Caco-2 (cell line): ENCODE measurements around the gene RB1. TPM values are rescaled to one million over a fixed set of nuclear protein-coding genes. Genes with fewer than 3 reads are reported as not detected.

ENCODE experiments used
- BruUV-seq: library from RNA; stranded (reverse); fragments of 400-500 nt; replicated peaks from 2 replicates; lab custom pipeline; 2021; lab: Mats Ljungman, UMichigan
- CTCF ChIA-PET: fragments of 300-600 bp; sonication (Branson Sonifier 250); formaldehyde crosslinking; loops from one replicate; lab custom pipeline; 2022; ENCODE audit warnings: antibody characterized with exemption; lab: Charles Lee
- POLR2A ChIA-PET: fragments of 300-600 bp; sonication (Branson Sonifier 250); formaldehyde crosslinking; loops from one replicate; lab custom pipeline; 2022; ENCODE audit warnings: antibody characterized with exemption; lab: Charles Lee
- DNase-seq, 2 experiments: peaks; one replicate each; pipeline versions ENCODE4 v3.0.0 to v3.0.0-alpha.2; 2020 to 2022
- H3K27me3 ChIP-seq: replicated peaks from 2 replicates; pipeline ENCODE4 v1.6.0; 2011; ENCODE audit warnings: low read length; ENCODE audit not compliant: control insufficient read depth, insufficient read depth
- H3K36me3 ChIP-seq: 2 replicates; pipeline ENCODE4 v1.5.1; 2011; ENCODE audit warnings: low read length; ENCODE audit not compliant: control insufficient read depth, insufficient read depth
- H3K4me1 ChIP-seq: fragments of 250-450 bp; sonication (Bioruptor Pico); 2 replicates; pipeline ENCODE4 v1.5.1; 2020; ENCODE audit warnings: mild to moderate bottlenecking
- H3K4me3 ChIP-seq: 2 replicates; pipeline ENCODE4 v1.5.1; 2011; ENCODE audit warnings: low read depth, mild to moderate bottlenecking, control low read depth, low read length
- H3K9me3 ChIP-seq: fragments of 250-450 bp; sonication (Bioruptor Pico); 2 replicates; pipeline ENCODE4 v1.5.1; 2020; ENCODE audit warnings: mild to moderate bottlenecking, moderate library complexity
- H3K27ac Mint-ChIP-seq: one replicate; pipeline ENCODE4 v1.8.0; 2022; ENCODE audit warnings: mixed read lengths; ENCODE audit not compliant: unreplicated experiment
- H3K27me3 Mint-ChIP-seq: one replicate; pipeline ENCODE4 v1.8.0; 2022; ENCODE audit warnings: mixed read lengths; ENCODE audit not compliant: insufficient read depth, unreplicated experiment
- H3K36me3 Mint-ChIP-seq: one replicate; pipeline ENCODE4 v1.8.0; 2022; ENCODE audit warnings: mild to moderate bottlenecking, mixed read lengths; ENCODE audit not compliant: insufficient read depth, unreplicated experiment
- H3K4me1 Mint-ChIP-seq: one replicate; pipeline ENCODE4 v1.8.0; 2022; ENCODE audit warnings: low read depth, mixed read lengths; ENCODE audit not compliant: unreplicated experiment
- H3K4me3 Mint-ChIP-seq: one replicate; pipeline ENCODE4 v1.8.0; 2022; ENCODE audit warnings: mild to moderate bottlenecking, moderate library complexity, mixed read lengths; ENCODE audit not compliant: unreplicated experiment
- H3K9me3 Mint-ChIP-seq: one replicate; pipeline ENCODE4 v1.8.0; 2022; ENCODE audit warnings: mixed read lengths; ENCODE audit not compliant: unreplicated experiment
- CTCF ChIP-seq, 2 experiments: fragments of 200-600 bp in 1 of 2; IDR thresholded peaks; 1 replicate in 1 of 2; 2 replicates in 1 of 2; pipeline versions ENCODE4 v1.5.1 to v1.8.0; 2011 to 2022; ENCODE audit warnings: antibody characterized with exemption in 1 of 2, control low read depth in 1 of 2, inconsistent platforms in 1 of 2, low read depth in 1 of 2, low read length in 1 of 2, mild to moderate bottlenecking in 1 of 2, moderate library complexity in 1 of 2; ENCODE audit not compliant: insufficient read depth in 1 of 2, severe bottlenecking in 1 of 2, unreplicated experiment in 1 of 2
- intact Hi-C: fragments of 100-400 bp; cut with micrococcal nuclease; formaldehyde crosslinking; loops from one replicate; pipeline ENCODE4 v1.10.0; 2022; ENCODE audit not compliant: unreplicated experiment
- total RNA-seq: library from RNA; stranded (reverse); gene quantifications from 2 replicates; pipeline ENCODE4 v1.2.3, GENCODE V29; 2022

Gene RB1
- total RNA-seq, 1 experiment from 2014 or later, result 24.1 TPM

GRCh38 chr13:48265217-48265815, 38.2 kb upstream of the RB1 start:
- no TSS peak for BruUV-seq
- Histone ChIP-seq H3K9me3 (no peaks in the 10 kb centered on the region), H3K36me3 (no peaks in the 10 kb centered on the region; the same call in 1 of the 2 replicates), H3K4me3 (no peak overlapping the region), H3K27me3 (no peaks in the 10 kb centered on the region), H3K4me1 (no peaks in the 10 kb centered on the region)
- CTCF ChIA-PET, result no interaction called here
- POLR2A ChIA-PET, result no interaction called here
- intact Hi-C loops, result no loop called here
- DNase-seq, result no peak
- Mint-ChIP-seq H3K36me3 (peaks cover 28% of the 10 kb centered on the region), H3K9me3 (no peaks in the 10 kb centered on the region), H3K27ac (no peak overlapping the region), H3K4me3 (no peak overlapping the region), H3K27me3 (no peaks in the 10 kb centered on the region), H3K4me1 (no peaks in the 10 kb centered on the region)
- no peak for TF ChIP-seq CTCF (IDR thresholded peaks at IDR 0.05; ENCODE audit: insufficient read depth in 1 of 2, low read depth in 1 of 2, low read length in 1 of 2, severe bottlenecking in 1 of 2, unreplicated experiment in 1 of 2)

GRCh38 chr13:48266150-48266549, 37.4 kb upstream of the RB1 start:
- H3K9me3 ChIP-seq, result no peaks in the 10 kb centered on the region
- no peak for TF ChIP-seq CTCF (IDR thresholded peaks at IDR 0.05; ENCODE audit: insufficient read depth in 1 of 2, low read depth in 1 of 2, low read length in 1 of 2, severe bottlenecking in 1 of 2, unreplicated experiment in 1 of 2)

GRCh38 chr13:48266701-48267639, 36.6 kb upstream of the RB1 start:
- Mint-ChIP-seq H3K4me1 (no peaks in the 10 kb centered on the region), H3K27ac (no peak overlapping the region), H3K9me3 (no peaks in the 10 kb centered on the region), H3K36me3 (peaks cover 17% of the 10 kb centered on the region), H3K4me3 (no peak overlapping the region), H3K27me3 (no peaks in the 10 kb centered on the region)
- ChIA-PET CTCF (no interaction called here), POLR2A (no interaction called here)
- TF ChIP-seq CTCF (IDR thresholded peaks at IDR 0.05; ENCODE audit: insufficient read depth in 1 of 2, low read depth in 1 of 2, low read length in 1 of 2, severe bottlenecking in 1 of 2, unreplicated experiment in 1 of 2), result no peak
- Histone ChIP-seq H3K36me3 (no peaks in the 10 kb centered on the region; the same call in 1 of the 2 replicates), H3K4me1 (no peaks in the 10 kb centered on the region), H3K9me3 (no peaks in the 10 kb centered on the region), H3K4me3 (no peak overlapping the region), H3K27me3 (no peaks in the 10 kb centered on the region)
- intact Hi-C loops, result no loop called here
- DNase-seq, result no peak
- BruUV-seq, result no TSS peak

More at GRCh38 chr13:48266150-48266549, 37.4 kb upstream of the RB1 start:
- Mint-ChIP-seq H3K4me1 (no peaks in the 10 kb centered on the region), H3K4me3 (no peak overlapping the region), H3K27me3 (no peaks in the 10 kb centered on the region), H3K36me3 (peaks cover 20% of the 10 kb centered on the region), H3K27ac (no peak overlapping the region), H3K9me3 (no peaks in the 10 kb centered on the region)
- Histone ChIP-seq H3K27me3 (no peaks in the 10 kb centered on the region), H3K4me3 (no peak overlapping the region), H3K4me1 (no peaks in the 10 kb centered on the region), H3K36me3 (no peaks in the 10 kb centered on the region; the same call in 1 of the 2 replicates)
- no peak for DNase-seq
- ChIA-PET CTCF (no interaction called here), POLR2A (no interaction called here)
- BruUV-seq, result no TSS peak
- intact Hi-C loops, result no loop called here
